GM19468 (cell line): ENCODE data around the gene NDFIP2.

Source experiments
- ATAC-seq: cut with Tn5 transposase; IDR thresholded peaks from one replicate; pipeline ENCODE4 v1.9.1; 2021; ENCODE audit warnings: mild to moderate bottlenecking, moderate library complexity, moderate number of reproducible peaks; ENCODE audit not compliant: unreplicated experiment; ENCODE audit errors: extremely low read depth

Gene NDFIP2

DNA sequence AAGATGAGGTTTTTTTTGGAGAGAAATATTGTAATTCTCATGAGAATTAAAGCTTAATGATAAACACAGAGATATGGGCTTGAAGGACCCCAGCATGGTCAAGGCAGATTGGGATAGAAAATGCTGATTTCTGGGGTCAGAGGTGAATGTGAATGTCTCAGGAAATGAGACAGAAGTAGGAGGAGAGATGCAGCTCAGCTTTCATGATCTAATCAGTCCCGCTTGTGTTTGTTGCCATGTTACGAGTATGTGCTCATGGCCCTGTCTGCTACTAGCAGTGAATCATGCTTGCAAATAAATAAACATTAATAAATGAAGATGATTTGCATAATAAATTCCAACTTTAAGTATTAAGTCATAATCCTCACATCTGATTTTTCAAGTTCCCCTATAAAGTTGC, 23.0 kb upstream of the NDFIP2 start:
- ATAC-seq: no peak

DNA sequence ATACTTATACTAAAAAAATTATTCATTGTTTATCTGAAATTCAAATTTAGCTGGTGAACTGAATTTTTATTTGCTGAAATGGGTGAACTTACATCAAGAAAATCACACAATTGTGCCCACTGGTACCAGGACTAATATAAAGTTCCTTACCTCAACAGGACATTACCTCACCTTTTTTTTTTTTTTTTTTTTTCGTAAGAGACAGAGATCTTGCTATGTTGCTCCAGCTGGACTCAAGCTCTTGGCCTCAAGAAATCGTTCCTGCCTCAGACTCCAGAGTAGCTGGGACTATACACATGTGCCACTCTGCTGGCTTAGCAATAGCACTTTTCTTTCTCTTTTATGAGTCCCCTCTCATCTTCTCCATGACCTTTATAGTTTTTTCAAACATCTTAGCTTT, 22.5 kb upstream of the NDFIP2 start:
- ATAC-seq: no peak

DNA sequence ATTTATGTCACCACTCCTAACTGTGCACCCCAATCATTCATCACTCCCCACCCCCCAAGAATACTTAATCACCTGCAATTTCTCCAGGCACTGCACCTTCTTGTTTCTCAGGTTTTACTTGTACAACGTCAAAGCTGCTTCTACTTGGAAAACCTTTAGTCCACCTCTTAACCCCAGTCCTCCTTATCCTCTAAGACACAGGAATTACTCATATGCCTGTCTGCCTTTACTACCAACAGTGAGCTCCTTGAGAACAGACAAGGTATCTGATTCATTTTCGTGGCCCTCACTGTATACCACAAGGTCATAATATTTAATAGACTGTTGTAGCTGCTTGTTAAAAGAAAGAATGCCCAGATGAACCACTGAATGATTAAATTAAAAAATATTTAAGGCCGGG, 21.0 kb upstream of the NDFIP2 start:
- ATAC-seq: no peak

DNA sequence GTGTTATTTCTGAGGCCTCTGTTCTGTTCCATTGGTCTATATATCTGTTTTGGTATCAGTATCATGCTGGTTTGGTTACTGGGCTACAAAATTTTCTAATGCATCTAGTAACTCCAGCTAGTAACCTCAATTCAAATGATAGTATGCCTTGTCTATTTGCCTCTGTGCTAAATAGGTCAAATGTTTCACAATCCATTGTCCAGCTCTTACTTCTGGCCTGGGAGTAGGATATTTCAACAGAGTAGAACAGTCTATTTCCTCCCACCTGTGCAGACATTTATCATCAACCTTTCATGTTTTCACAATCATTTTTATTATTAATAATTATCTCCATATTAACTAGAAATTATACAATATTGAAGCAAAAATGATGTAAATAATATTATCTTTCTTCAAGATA, 18.1 kb upstream of the NDFIP2 start:
- no peak for ATAC-seq

GRCh38 chr13:79463604-79464003, 17.4 kb upstream of the NDFIP2 start:
- ATAC-seq: no peak

DNA sequence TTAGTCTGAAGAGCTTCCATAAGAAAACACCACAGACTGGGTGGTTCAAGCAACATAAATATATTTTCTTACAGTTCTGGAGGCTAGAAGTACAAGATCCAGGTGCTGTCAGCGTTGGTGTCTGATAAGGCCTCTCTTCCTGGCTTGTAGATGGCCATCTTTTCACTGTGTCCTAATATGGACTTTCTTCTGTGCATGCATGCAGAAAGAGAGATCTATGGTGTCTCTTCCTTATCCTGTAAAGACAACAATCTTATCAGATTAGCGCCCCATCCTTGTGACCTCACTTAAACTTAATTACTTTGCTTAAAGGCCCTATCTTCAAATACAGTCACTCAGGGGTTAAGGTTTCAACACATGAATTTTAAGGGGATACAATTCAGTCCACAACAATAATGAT, 14.1 kb upstream of the NDFIP2 start:
- ATAC-seq: no peak

DNA sequence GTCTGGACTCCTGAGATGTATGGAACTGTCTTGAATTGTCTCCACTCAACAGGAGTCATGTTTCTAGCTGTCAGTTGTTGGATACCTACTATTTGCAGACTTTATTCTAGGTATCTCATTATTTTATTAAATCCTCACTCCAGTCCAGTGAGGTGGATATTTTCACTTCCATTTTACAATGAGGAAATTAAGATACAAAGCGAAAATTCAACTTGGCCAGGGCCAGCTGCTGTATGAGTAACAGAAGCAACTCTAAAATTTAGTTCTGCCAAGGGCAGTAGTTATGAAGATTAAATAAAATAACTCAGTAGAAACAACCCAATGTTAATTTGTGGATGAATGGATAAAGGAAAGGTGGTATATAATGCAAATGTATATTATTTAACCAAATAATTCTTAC, 12.6 kb upstream of the NDFIP2 start:
- ATAC-seq: no peak

- ATAC-seq: no peak
These were observed 12.1 kb upstream of the NDFIP2 start for GRCh38 chr13:79468819-79469218.

- no peak for ATAC-seq
These were observed 11.3 kb upstream of the NDFIP2 start for GRCh38 chr13:79469608-79470007.

DNA sequence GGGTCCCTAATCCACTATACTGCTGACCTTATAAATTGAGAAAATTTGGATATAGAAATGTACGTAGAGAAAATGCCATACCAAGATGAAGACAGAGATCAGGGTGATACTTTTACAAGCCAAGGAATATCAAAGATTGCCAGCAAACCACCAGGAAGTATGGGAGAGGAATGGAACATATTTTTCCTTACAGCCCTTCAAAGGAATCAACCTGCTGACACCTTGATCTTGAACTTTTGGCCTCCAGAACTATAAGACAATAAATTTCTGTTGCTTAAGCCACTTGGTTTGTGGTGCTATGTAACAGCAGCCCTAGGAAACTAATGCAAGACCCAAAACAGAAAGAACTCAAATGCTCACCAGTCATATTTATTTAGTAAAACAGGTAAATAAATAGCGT, 10.3 kb upstream of the NDFIP2 start:
- no peak for ATAC-seq

GRCh38 chr13:79475569-79475968, 5.4 kb upstream of the NDFIP2 start:
- ATAC-seq: no peak

DNA sequence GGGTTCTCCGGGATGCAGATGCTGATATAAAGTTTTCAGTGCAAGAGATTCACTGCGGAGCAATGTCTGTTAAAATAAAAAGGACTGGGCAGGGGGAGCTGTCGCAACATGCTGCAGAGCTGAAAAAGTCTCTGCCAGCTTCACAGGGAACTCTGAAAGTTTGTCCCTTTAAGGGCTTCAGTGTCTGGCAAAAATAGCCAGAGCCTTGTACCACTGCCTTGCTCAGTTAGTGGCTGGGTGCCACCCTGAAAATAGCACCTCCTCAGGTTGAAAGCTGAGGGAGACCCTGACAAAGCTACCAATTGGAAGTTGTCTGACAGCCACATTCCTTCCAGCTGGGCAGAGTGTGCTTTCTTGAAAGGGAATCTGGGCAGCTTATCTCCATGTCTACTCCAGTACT, 3.0 kb upstream of the NDFIP2 start:
- no peak for ATAC-seq

DNA sequence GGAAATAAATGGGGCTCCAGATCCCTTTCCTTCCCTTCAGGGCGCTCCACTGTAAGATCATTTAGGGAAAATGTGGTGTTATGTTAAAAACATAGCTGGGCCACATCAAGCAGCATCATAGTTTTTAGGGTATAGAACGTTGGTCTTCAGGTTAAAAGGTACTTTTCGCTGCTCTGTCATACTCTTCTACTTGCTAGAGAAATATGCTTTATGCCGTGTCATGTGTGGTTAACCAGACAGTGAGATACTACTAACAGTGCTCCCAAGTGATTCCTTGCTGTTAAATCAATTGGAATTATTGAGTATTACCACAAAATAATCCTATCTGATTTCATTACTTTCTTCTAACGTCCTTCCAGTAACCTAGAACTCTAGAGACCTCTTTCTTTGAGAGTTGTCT, 1.1 kb upstream of the NDFIP2 start:
- ATAC-seq: no peak

DNA sequence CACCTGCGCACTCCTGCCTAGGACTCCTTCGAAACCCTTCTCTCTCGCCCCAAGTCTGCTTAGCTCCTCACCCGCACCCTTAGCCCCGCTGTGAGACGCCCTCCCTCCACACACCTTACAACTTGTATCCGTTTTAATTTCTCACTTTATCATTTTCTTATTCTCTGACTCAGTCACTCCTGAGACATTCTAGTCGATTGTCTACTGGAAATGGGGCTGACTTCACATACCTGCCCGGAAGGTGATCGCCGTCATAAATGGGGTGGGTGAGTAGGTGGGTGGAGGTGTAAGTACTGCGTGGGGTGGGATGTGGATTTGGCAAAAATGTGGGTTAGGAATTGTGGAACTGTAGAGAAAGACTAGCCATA, 714 bp downstream of the NDFIP2 start:
- ATAC-seq: no peak

DNA sequence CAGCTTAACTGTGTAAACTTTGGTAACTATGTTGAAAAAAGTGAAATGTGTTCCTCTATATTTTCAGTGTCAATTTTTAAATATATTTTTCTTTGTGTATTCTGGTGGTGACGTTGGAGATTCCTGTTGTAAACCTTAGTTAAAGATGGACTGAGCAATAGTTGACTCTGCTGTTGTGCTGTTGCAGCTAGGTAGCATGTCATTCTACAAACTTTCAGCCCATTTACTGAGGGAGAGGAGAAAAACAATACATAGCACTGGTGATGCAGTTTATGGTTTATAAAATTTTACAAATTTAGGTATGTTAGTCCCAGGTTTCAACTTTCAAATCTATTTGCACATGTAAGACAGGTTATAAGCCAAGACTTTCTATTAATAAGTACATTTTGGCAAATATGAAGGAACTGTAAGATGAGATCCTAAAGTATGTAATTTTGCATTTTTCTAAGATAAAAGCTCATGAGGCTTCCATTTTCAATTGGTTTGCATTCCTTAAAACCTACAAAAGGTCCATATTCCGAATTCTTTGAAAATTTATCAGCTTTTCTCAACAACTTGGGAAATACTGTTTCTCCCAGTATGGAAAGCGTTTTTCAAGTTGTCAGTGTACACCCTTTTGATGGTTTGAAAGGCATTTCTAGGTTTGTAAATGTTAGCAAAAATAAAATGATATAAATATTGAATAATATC, 1.5 kb downstream of the NDFIP2 start:
- ATAC-seq: no peak

- ATAC-seq: no peak
These were observed 2.2 kb downstream of the NDFIP2 start for GRCh38 chr13:79483086-79483706.

- no peak for ATAC-seq
These were observed 4.3 kb downstream of the NDFIP2 start for GRCh38 chr13:79485014-79485811.

- ATAC-seq: no peak
These were observed 5.7 kb downstream of the NDFIP2 start for GRCh38 chr13:79486433-79487188.

- no peak for ATAC-seq
These were observed 9.4 kb downstream of the NDFIP2 start for GRCh38 chr13:79490326-79490725.

GRCh38 chr13:79490824-79491223, 9.9 kb downstream of the NDFIP2 start:
- no peak for ATAC-seq

GRCh38 chr13:79491715-79492114, 10.8 kb downstream of the NDFIP2 start:
- no peak for ATAC-seq
